DMS153 (cell line): ENCODE data around the gene AQP12A.

Experiments used
- DNase-seq: peaks from one replicate; lab custom pipeline; 2025; lab: John Stamatoyannopoulos, UW

The AQP12A gene

DNA sequence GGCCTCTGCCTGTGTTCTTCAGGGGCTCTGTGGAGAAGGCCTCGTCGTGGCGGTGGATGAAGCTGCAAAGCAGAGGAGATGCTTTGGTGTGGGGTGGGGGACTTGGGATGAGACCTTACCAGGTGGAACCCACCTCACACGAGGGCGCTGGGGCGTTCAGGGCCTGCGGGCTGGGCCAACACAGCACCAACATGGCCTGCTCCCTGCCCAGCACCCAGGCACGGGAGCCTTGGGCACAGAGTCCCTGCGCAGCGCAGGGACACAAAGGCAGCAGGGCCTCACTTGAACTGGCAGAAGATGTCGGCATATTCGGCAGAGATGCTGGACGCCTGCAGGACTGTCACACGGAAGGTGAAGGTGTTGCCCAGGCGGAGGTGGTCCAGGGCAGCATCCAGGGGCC is 53.8 kb downstream of the AQP12A start:
- DNase-seq: no peak

DNA sequence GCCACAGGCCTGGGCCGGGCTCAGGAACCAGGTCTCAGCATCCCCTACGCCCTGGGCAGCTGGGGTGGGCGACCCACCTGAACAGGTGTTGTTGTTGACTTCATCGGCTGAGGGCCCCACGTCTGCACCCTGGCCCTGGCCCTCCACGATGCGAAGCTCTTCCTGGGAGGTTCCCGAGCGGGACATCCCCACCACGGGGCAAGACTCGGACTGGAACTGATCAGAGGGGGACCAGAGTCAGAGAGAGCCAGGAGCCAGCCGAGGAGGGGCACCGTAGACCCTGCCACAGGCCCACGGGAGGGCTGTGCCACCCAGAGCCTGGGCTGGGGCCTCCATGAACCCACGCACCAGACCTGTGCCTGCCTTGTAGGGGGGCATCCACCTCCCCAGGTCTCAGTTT is 54.3 kb downstream of the AQP12A start:
- no peak for DNase-seq

DNA sequence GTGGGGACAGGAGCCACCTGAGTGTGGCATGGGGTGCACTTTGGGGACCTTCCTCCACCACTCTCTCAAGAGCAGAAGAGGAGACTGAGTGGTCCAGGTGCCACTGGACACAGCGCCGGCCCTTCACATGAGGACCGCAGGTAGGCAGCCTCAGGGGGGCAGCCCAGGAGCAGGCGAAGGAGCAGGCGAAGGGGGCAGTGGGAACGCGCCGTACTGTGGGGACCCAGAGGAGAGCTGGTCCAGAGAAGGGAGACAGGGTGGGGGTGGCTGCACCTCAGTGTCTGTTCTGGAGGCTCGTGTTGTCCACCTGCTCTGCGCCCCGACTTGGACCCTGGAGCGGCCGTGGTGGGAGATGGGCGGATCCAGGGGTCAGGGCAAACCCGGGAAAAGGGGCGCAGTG is 55.0 kb downstream of the AQP12A start:
- DNase-seq: no peak

DNA sequence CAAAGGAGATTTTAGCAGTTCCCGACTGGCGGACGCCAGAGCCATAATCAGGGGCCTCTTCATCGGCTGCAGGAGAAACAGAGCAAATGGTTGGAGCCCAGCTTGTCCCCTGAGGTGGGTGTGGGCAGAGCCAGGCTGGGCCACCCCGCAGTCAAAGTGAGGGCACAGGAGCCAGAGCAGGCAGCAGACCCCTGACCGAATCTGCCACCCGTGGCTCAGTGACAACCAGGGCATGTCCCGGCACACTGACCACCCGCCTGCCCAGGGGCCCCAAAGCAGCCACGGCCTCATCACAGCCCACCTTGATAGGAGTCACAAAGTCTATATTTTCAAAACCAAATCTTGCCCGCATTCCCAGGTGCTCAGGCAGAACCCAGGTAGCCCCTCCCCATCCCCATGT is 55.6 kb downstream of the AQP12A start:
- DNase-seq: no peak
